Fibroblast of peridontal ligament (primary cell): ENCODE measurements around the gene SNTN.

Experiments
- DNase-seq: peaks from one replicate; pipeline ENCODE4 v3.0.0-alpha.2; 2010; ENCODE audit errors: extremely low read depth

SNTN gene

GRCh38 chr3:63674586-63674985, 22.1 kb downstream of the SNTN start:
- DNase-seq: no peak

GRCh38 chr3:63679186-63679585, 26.7 kb downstream of the SNTN start:
- DNase-seq: peak; percentile 26

GRCh38 chr3:63684081-63684480, 31.6 kb downstream of the SNTN start:
- DNase-seq: no peak

GRCh38 chr3:63685340-63685739, 32.9 kb downstream of the SNTN start:
- no peak for DNase-seq

- DNase-seq: peak; percentile 52
Measured at GRCh38 chr3:63687278-63688225, 35.1 kb downstream of the SNTN start.

GRCh38 chr3:63689285-63689684, 36.8 kb downstream of the SNTN start:
- DNase-seq: peak; percentile 57

GRCh38 chr3:63693351-63693750, 40.9 kb downstream of the SNTN start:
- no peak for DNase-seq

GRCh38 chr3:63705092-63705645, 52.7 kb downstream of the SNTN start:
- DNase-seq: no peak

GRCh38 chr3:63706321-63707085, 54.0 kb downstream of the SNTN start:
- DNase-seq: peak; percentile 60

- no peak for DNase-seq
Measured at GRCh38 chr3:63707731-63708130, 55.3 kb downstream of the SNTN start.

- no peak for DNase-seq
Measured at GRCh38 chr3:63709576-63709975, 57.1 kb downstream of the SNTN start.
